Ishikawa (cell line): ENCODE measurements around the gene IMMP2L.

ENCODE experiments used
- EP300 ChIP-seq: IDR thresholded peaks from 2 replicates; pipeline ENCODE4 v1.6.1; 2012; ENCODE audit warnings: borderline replicate concordance
- RAD21 ChIP-seq: IDR thresholded peaks from 2 replicates; pipeline ENCODE4 v1.6.1; 2012; ENCODE audit warnings: low read depth
- TAF1 ChIP-seq: IDR thresholded peaks from 2 replicates; pipeline ENCODE4 v1.6.1; 2012; ENCODE audit warnings: low read depth, mild to moderate bottlenecking
- TF ChIP-seq, protein P1 (sequence below): IDR thresholded peaks from 2 replicates; pipeline ENCODE4 v1.6.1; 2012; ENCODE audit warnings: low read depth, mild to moderate bottlenecking

DNA sequence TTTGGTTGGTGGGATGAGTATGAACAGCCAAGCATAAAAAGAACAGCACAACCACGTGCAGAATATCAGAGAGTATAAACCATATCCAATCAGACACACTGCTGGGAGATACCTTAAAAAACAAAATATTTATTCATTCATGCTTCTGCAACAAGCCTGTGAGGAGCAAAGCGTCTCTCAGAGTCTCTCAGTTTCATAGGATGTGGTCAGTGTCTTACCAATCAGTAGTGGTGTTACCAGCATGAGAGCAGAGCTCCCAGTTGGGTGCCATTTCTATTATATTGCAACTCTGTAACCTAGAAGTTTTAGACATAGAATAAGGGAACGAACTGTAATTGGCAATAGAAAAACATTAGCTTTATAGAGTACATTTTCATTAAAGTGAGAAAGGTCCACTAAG lies 917.2 kb downstream of the IMMP2L start:
- TF ChIP-seq TAF1 (no peak), EP300 (no peak), RAD21 (no peak)
- TF ChIP-seq, protein P1, sequence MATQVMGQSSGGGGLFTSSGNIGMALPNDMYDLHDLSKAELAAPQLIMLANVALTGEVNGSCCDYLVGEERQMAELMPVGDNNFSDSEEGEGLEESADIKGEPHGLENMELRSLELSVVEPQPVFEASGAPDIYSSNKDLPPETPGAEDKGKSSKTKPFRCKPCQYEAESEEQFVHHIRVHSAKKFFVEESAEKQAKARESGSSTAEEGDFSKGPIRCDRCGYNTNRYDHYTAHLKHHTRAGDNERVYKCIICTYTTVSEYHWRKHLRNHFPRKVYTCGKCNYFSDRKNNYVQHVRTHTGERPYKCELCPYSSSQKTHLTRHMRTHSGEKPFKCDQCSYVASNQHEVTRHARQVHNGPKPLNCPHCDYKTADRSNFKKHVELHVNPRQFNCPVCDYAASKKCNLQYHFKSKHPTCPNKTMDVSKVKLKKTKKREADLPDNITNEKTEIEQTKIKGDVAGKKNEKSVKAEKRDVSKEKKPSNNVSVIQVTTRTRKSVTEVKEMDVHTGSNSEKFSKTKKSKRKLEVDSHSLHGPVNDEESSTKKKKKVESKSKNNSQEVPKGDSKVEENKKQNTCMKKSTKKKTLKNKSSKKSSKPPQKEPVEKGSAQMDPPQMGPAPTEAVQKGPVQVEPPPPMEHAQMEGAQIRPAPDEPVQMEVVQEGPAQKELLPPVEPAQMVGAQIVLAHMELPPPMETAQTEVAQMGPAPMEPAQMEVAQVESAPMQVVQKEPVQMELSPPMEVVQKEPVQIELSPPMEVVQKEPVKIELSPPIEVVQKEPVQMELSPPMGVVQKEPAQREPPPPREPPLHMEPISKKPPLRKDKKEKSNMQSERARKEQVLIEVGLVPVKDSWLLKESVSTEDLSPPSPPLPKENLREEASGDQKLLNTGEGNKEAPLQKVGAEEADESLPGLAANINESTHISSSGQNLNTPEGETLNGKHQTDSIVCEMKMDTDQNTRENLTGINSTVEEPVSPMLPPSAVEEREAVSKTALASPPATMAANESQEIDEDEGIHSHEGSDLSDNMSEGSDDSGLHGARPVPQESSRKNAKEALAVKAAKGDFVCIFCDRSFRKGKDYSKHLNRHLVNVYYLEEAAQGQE, result no peak
